HCT116 (cell line): ENCODE data around the gene SPTSSA. TPM values are rescaled to one million over a fixed set of nuclear protein-coding genes. Genes with fewer than 3 reads are reported as not detected.

Experiments used
- ATAC-seq: fragments of 200-7000 bp; cut with Tn5 transposase; 2 replicates; pipeline ENCODE4 v1.9.1; 2020; ENCODE audit warnings: mild to moderate bottlenecking, moderate library complexity
- BruUV-seq: library from RNA; stranded (reverse); fragments of 400-500 nt; replicated peaks from 2 replicates; lab custom pipeline; 2021; lab: Mats Ljungman, UMichigan
- CTCF ChIA-PET: fragments of 300-600 bp; sonication (Branson Sonifier 250); formaldehyde crosslinking; loops from one replicate; lab custom pipeline; 2021; ENCODE audit warnings: antibody characterized with exemption; lab: Charles Lee
- POLR2A ChIA-PET: fragments of 300-600, 350-600 bp; sonication (Branson Sonifier 250); formaldehyde crosslinking; loops from one replicate; lab custom pipeline; 2021; ENCODE audit warnings: antibody characterized with exemption; lab: Charles Lee
- RAD21 ChIA-PET, 2 experiments: fragments of 300-600 bp; sonication (Branson Sonifier 250); formaldehyde crosslinking; loops; one replicate each; lab custom pipeline; 2023; ENCODE audit warnings: low total read pairs in 2 of 2; ENCODE audit not compliant: uncharacterized antibody in 2 of 2, unreplicated experiment in 2 of 2, low non-redundant PET in 1 of 2; lab: Charles Lee
- DNase-seq: peaks from one replicate; pipeline ENCODE4 v3.0.0-alpha.2; 2010; ENCODE audit warnings: low read depth, low spot score
- H2AFZ ChIP-seq: fragments of 200-600 bp; shearing (Covaris generic), sonication (generic); 2 replicates; pipeline ENCODE4 v1.6.1; 2017; ENCODE audit warnings: low read depth, mixed run types, mixed read lengths, antibody characterized with exemption, low read length; ENCODE audit not compliant: poor library complexity, severe bottlenecking
- H3K27ac ChIP-seq: 2 replicates; pipeline ENCODE4 v1.5.1; 2012; ENCODE audit warnings: low read depth, low read length
- H3K27me3 ChIP-seq: fragments of 200-600 bp; sonication (generic); 2 replicates; pipeline ENCODE4 v1.6.1; 2016; ENCODE audit warnings: mixed run types, low read length, mixed read lengths; ENCODE audit not compliant: insufficient read depth
- H3K36me3 ChIP-seq, 2 experiments: fragments of 200-500 bp in 1 of 2; fragments of 200-600 bp in 1 of 2; sonication (Bioruptor generic) in 1 of 2; sonication (generic) in 1 of 2; 2 replicates each; pipeline versions ENCODE4 v1.5.1 to v1.6.1; 2014 to 2016; ENCODE audit warnings: low read length in 2 of 2, inconsistent platforms in 1 of 2, mixed read lengths in 1 of 2, mixed run types in 1 of 2; ENCODE audit not compliant: insufficient read depth in 2 of 2, control insufficient read depth in 1 of 2
- H3K4me1 ChIP-seq, 2 experiments: fragments of 200-600 bp in 1 of 2; sonication (generic) in 1 of 2; 2 replicates each; pipeline versions ENCODE4 v1.5.1 to v1.6.1; 2012 to 2017; ENCODE audit warnings: low read length in 2 of 2, inconsistent platforms in 1 of 2, mild to moderate bottlenecking in 1 of 2, mixed read lengths in 1 of 2, mixed run types in 1 of 2, moderate library complexity in 1 of 2; ENCODE audit not compliant: insufficient read depth in 2 of 2, control insufficient read depth in 1 of 2
- H3K4me2 ChIP-seq: fragments of 200-600 bp; sonication (generic); 2 replicates; pipeline ENCODE4 v1.6.1; 2017; ENCODE audit warnings: mixed run types, low read length, mixed read lengths
- H3K4me3 ChIP-seq, 2 experiments: fragments of 200-600 bp in 1 of 2; sonication (generic) in 1 of 2; replicated peaks in 1 of 2; 2 replicates each; pipeline ENCODE4 v1.5.1; 2011 to 2016; ENCODE audit warnings: low read length in 2 of 2, control low read depth in 1 of 2, low read depth in 1 of 2, mild to moderate bottlenecking in 1 of 2, mixed read lengths in 1 of 2, mixed run types in 1 of 2
- H3K79me2 ChIP-seq: fragments of 200-600 bp; sonication (generic); 2 replicates; pipeline ENCODE4 v1.6.1; 2017; ENCODE audit warnings: mild to moderate bottlenecking, mixed run types, low read length, moderate library complexity, mixed read lengths; ENCODE audit not compliant: insufficient read depth
- H3K9ac ChIP-seq: fragments of 200-600 bp; sonication (generic); 2 replicates; pipeline ENCODE4 v1.6.1; 2016; ENCODE audit warnings: low read length, mixed read lengths
- H3K9me2 ChIP-seq: fragments of 200-600 bp; sonication (generic), shearing (Covaris generic); 2 replicates; pipeline ENCODE4 v1.6.1; 2017; ENCODE audit warnings: mixed run types, mild to moderate bottlenecking, moderate library complexity; ENCODE audit not compliant: insufficient read depth
- H3K9me3 ChIP-seq, 2 experiments: fragments of 200-500 bp in 1 of 2; fragments of 200-600 bp in 1 of 2; sonication (Bioruptor generic) in 1 of 2; sonication (generic) in 1 of 2; 2 replicates each; pipeline ENCODE4 v1.6.1; 2014 to 2017; ENCODE audit warnings: low read length in 2 of 2, mixed read lengths in 2 of 2, inconsistent platforms in 1 of 2, low read depth in 1 of 2, mild to moderate bottlenecking in 1 of 2, mixed run types in 1 of 2, moderate library complexity in 1 of 2; ENCODE audit not compliant: control insufficient read depth in 1 of 2, insufficient read depth in 1 of 2
- H4K20me1 ChIP-seq: fragments of 200-600 bp; sonication (generic), shearing (Covaris generic); 2 replicates; pipeline ENCODE4 v1.6.1; 2017; ENCODE audit warnings: mixed run types, mild to moderate bottlenecking, moderate library complexity; ENCODE audit not compliant: insufficient read depth
- CEBPB ChIP-seq: IDR thresholded peaks from 2 replicates; pipeline ENCODE4 v1.6.1; 2012; ENCODE audit warnings: low read depth
- FOSL1 ChIP-seq: IDR thresholded peaks from 2 replicates; pipeline ENCODE4 v1.6.1; 2012; ENCODE audit warnings: low read depth
- POLR2A ChIP-seq: IDR thresholded peaks from 2 replicates; pipeline ENCODE4 v1.7.0; 2011; ENCODE audit warnings: borderline replicate concordance; ENCODE audit not compliant: insufficient read depth, insufficient read length; ENCODE audit errors: extremely low read depth
- POLR2AphosphoS5 ChIP-seq: IDR thresholded peaks from 2 replicates; pipeline ENCODE4 v1.6.1; 2011; ENCODE audit warnings: mild to moderate bottlenecking, low read depth, low read length, moderate library complexity
- REST ChIP-seq: IDR thresholded peaks from 2 replicates; pipeline ENCODE4 v1.6.1; 2012; ENCODE audit warnings: low read depth
- SIN3A ChIP-seq: IDR thresholded peaks from 2 replicates; pipeline ENCODE4 v1.6.1; 2012; ENCODE audit warnings: low read depth
- SRF ChIP-seq: IDR thresholded peaks from 2 replicates; pipeline ENCODE4 v1.6.1; 2012; ENCODE audit warnings: low read depth
- ZBTB33 ChIP-seq: IDR thresholded peaks from 2 replicates; pipeline ENCODE4 v1.6.1; 2011; ENCODE audit warnings: mild to moderate bottlenecking, low read length, moderate library complexity; ENCODE audit not compliant: insufficient replicate concordance; ENCODE audit errors: extremely low read depth
- ZNF274 ChIP-seq: fragments of 200-500 bp; sonication (Bioruptor generic); IDR thresholded peaks from 2 replicates; pipeline ENCODE4 v1.6.1; 2014; ENCODE audit warnings: mild to moderate bottlenecking, low read depth, low read length, inconsistent platforms
- intact Hi-C: fragments of 100-400 bp; cut with micrococcal nuclease; formaldehyde crosslinking; loops from 2 replicates; pipeline ENCODE4 v1.10.0; 2022
- total RNA-seq: library from RNA; stranded (reverse); gene quantifications from one replicate; pipeline ENCODE4 v1.2.1, GENCODE V29; 2021; ENCODE audit not compliant: unreplicated experiment

Gene SPTSSA
- total RNA-seq, 1 experiment from 2014 or later, result 17.0 TPM

- Histone ChIP-seq H3K27ac (no peak overlapping the region), H3K9ac (no peak overlapping the region), H3K4me1 (no peaks in the 10 kb centered on the region; a peak in 1 of 4 replicates), H3K4me3 (no peak overlapping the region), H3K27me3 (no peaks in the 10 kb centered on the region), H4K20me1 (no peaks in the 10 kb centered on the region), H3K79me2 (no peaks in the 10 kb centered on the region), H3K4me2 (no peak overlapping the region), H3K9me2 (no peaks in the 10 kb centered on the region), H2AFZ (no peak overlapping the region), H3K9me3 (no peaks in the 10 kb centered on the region), H3K36me3 (no peaks in the 10 kb centered on the region)
- intact Hi-C loops, result no loop called here
- ChIA-PET CTCF (no interaction called here), RAD21 (no interaction called here), POLR2A (no interaction called here)
- TF ChIP-seq ZNF274 (no peak), SRF (no peak), POLR2AphosphoS5 (no peak), POLR2A (no peak), SIN3A (no peak), FOSL1 (no peak), REST (no peak), ZBTB33 (no peak), CEBPB (no peak)
- ATAC-seq (no peak), DNase-seq (no peak)
- no TSS peak for BruUV-seq
These were observed 35.4 kb downstream of the SPTSSA start for GRCh38 chr14:34426313-34427295.
